DMS79 (cell line): Measurements from ENCODE around the gene MIF.
"Not testable (repeated sequence)": the region's sequence is repeated elsewhere in the genome, so short reads cannot be mapped to it uniquely, and the experiment has no call there.

ENCODE experiments used
- DNase-seq: peaks from one replicate; lab custom pipeline; 2025; lab: John Stamatoyannopoulos, UW

The MIF gene

DNA sequence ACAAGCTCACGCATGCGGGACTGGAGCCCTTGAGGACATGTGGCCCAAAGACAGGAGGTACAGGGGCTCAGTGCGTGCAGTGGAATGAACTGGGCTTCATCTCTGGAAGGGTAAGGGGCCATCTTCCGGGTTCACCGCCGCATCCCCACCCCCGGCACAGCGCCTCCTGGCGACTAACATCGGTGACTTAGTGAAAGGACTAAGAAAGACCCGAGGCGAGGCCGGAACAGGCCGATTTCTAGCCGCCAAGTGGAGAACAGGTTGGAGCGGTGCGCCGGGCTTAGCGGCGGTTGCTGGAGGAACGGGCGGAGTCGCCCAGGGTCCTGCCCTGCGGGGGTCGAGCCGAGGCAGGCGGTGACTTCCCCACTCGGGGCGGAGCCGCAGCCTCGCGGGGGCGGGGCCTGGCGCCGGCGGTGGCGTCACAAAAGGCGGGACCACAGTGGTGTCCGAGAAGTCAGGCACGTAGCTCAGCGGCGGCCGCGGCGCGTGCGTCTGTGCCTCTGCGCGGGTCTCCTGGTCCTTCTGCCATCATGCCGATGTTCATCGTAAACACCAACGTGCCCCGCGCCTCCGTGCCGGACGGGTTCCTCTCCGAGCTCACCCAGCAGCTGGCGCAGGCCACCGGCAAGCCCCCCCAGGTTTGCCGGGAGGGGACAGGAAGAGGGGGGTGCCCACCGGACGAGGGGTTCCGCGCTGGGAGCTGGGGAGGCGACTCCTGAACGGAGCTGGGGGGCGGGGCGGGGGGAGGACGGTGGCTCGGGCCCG lies at the start of gene MIF:
MIF (plus strand) TSS at position 439 of the 765 bp plus-strand sequence; CDS start at position 531, 92 bp downstream.
- peak; percentile 66 for DNase-seq

DNA sequence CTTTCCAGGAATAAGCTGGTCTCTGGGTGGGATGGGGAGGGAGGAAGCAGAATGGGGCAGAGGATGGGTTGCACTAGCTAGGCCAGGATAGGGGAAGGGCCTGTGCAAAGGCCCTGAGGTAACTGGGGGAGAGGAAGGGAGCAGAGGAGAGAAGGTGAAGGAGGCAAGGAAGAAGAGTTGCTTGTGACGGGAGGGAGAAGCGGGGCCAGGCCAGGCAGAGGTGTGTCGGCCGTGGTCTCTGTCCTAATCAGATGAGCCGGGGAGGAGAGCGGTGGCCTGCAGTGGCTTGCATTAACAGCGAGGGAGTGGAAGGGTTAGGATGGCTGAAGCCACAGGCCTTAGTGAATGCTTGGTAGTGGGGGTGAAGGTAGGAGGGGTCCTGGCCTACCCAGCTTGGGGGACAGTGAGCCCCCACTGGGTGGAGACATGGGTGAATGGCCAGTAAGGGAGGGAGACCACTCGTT lies 49.4 kb upstream of the MIF start:
- DNase-seq = no peak

DNA sequence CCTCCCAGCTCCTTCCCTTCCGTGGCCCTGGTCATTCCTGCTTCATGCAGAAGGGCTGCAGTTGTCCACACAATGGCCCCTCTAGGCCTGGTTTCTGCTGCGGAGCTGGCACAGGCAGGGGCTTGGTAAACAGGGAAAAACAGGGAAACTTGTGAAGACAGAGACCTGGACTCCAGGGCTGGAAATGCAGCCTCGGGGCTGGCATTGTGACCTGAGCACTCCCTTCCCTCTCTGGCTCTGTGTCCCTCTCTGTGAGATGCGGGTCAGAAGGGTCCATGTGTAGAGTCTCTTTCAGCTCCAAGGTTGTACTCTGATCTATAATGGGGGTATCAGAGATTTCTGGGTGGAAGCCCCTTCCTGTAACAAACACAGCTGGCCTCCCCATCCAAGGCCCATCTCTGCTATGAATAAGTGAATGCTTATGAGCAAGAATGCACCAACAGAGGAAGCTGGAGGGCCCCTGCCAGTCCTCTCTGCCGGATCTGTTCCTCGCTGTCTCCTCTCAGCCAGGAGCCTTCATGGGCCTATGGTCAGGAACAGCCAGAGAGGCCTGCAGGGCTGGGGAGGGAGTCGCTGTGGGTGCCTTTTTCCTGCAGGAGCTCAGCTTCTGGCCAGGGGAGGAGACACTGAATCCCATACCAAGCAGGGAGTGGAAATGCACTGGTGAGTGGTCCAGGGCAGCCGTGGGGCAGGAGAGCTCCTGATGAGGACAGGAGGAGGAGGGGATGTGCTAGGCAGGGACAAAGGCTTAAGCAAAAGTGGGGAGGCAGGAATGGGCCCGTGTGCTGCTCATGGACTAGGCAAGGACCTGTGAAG lies 48.7 kb upstream of the MIF start:
- no peak for DNase-seq

DNA sequence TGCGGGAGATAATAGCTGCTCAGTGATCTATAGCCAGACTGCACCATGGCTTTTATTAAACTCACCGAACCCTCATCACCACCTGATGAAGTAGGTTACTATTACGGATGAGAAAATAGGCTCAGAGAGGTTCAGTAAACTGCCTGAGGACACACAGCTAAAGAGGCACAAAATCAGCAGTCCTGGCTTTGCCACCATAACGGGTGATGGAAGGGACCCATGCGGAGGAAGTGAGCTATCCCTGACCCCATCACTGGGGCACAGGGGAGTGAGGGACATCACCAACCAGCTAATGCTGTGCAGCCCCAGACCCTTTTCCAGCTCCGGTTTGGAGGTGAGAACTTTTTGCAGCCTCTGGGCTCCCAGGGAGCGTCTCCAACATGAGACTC lies 48.1 kb upstream of the MIF start:
- no peak for DNase-seq

- DNase-seq = no peak
Observed at GRCh38 chr22:23847310-23847920, 46.8 kb upstream of the MIF start.

DNA sequence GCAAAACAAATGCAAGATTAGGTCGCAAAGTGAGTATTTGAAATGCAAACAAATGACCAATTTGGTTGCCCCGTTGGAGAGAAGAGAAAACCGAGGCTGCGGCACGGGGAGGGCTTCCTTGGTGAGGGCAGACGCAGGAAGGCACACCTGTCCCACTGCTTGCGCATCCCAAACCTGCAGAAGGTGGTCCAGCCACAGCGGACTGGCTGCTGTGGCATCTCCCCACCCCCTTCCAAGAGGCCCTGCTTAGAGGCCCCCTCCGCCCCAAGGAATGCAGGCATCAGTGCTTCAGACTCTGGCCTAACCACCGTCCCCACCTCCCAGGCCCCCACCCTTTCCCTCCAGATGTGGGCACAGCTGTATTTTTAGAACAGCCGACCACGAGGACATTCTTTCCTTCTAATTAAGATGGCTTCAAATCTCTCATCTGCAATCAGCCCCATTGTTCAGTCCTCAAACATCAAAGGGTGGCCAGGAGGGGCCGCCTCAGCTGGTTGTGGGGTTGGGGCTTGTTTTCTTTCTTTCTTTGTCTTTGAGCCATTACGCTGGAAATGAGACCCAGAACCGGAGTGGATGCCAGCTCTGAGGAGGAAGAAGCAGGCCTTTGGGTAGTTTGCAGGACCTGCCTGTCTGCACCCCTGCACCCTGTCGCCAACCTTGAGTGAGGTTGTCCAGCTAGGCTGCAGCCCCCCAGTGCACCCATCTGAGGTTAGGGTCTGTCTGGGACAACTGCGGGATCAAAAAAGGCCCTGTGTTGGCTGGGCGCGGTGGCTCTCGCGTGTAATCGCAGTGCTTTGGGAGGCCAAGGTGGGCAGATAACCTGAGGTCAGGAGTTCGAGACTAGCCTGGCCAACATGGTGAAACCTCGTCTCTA lies 46.0 kb upstream of the MIF start:
- no peak for DNase-seq

DNA sequence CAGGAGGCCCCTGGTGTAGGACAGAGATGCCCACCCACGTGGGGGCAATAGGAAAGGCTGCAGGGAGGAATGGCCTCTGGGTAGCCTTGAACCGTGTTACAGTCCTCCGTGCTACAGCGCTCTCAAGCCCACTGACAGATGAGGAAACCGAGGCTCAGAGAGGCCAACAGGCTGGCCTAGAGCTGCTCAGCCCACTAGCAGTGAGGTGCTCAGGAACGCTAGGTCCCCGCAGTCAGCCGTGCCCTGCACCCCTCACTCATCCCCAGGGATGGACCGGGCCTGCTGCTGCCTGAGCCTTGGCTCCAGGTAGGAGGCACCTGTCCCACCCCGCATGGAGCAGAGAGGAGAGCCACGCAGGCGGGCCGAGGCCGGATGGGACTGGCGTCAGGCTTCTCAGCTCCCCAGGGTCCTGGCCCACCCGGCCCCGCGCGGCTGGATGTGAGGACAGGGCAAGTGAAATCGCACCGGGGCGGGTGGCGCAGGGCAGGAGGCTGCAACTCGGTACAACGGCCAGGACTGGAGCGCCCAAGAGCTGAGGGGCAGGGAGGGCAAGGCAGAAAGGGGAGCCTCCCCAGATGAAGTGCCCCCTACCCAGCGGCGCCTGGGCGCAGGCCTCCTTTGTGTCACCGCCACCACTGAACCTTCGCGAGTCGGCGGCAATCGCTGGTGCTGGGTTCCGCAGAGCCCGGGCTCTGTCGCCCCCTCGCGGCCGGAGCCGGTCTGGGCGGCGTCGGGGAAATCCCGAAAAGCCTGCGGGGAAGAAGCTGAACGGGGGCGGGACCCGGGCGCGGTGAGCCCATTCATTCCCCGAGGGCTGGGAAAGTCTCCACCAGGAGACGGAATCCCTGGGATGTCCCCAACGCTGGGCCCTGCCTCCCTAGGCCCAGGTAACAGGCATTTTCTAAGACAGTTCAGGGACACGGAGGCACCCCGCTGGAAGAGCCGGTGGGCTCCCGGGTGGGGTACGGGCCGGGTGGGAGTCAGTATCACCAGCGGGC lies 44.9 kb upstream of the MIF start:
- peak; percentile 10 for DNase-seq

- no peak for DNase-seq
Observed at GRCh38 chr22:23850136-23850611, 44.0 kb upstream of the MIF start.

- peak; percentile 31 for DNase-seq
Observed at GRCh38 chr22:23856721-23857605, 37.2 kb upstream of the MIF start.

DNA sequence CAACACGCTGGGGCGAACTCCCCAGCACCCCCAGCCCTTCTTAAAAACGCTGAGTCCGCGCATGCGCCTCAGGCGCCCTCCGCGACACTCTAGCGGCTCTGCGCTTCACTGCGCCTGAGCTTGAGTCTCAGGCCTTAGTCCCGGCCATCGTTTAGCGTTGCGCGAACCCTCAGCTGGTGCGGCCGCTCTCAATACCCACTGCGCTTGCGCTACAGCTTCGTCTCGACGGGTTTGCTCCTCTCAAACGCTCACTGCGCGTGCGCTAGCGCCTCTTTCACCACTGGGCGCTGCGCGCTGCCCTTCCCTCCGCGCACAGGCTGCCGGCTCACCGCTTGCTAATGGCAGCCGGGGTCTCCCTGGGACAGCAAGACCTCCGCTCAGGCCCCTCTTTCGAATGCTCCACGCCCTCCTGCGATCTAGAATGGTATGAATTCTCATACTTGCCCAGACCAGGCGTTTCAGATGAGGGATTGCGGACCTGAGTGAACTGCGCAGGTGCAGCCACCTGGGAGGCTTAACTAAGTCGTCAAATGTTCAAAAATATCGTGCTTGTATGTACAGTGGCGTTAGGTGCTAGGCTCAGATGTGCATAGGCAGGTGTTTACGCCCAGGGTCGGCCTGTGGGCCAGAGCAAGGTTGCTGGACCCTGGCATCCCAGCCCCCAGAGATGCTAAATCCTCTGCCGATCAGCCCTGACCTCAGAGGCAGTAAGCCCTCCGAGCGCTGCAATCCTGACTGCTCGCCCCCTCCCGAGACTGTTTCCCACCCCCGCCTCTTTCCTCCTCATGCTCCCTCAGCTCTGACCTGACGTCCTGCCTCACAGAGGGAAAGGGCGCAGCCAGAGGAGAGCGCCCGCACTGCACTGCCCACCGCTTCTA lies 36.3 kb upstream of the MIF start, which contains the start of gene SLC2A11:
SLC2A11 (plus strand) TSS at position 270 of the 878 bp plus-strand sequence; CDS start at position 395, 125 bp downstream.
- peak; percentile 83 for DNase-seq

GRCh38 chr22:23858484-23858815 lies 35.7 kb upstream of the MIF start:
- no peak for DNase-seq

GRCh38 chr22:23859201-23859600 lies 35.0 kb upstream of the MIF start:
- DNase-seq = no peak

- DNase-seq = not testable (repeated sequence)
Observed at GRCh38 chr22:23860187-23860586, 34.0 kb upstream of the MIF start.

DNA sequence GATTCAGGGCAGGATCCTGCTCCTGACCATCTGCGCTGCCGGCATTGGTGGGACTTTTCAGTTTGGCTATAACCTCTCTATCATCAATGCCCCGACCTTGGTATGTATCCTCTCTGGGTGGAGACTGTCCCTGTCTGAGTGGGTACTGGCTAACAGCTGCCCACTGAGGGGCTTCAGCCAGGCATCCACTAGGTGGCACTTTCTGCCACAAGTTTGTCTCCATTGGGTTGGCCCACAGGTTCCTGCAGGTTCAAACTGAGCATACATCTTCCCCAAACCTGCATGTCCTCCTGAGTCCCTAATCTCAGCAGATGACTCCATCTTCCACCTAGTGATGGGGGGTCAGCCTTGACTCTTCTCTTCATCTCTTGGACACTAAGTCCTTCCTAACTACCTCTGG lies 32.1 kb upstream of the MIF start:
- peak; percentile 15 for DNase-seq

GRCh38 chr22:23864499-23865154 lies 29.6 kb upstream of the MIF start:
- not testable (repeated sequence) for DNase-seq

DNA sequence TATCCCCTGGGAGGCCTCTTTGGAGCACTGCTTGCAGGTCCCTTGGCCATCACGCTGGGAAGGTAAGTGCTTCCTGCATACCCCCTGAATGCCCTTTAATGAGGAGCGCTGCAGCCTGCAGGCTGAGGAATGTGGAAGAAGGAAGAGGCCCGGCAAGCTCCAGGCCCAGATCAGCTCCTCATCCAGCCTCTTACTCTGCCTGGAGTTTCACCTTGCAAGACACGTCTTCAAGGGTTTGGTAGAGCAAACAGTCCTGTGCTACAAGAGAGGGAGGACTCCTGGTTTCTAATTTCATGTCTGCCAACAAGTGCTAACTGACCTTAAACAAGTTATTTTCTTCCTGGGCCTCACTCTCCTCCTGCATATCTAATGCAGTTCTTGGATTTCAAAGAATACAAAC lies 25.6 kb upstream of the MIF start:
- no peak for DNase-seq

- no peak for DNase-seq
Observed at GRCh38 chr22:23874871-23875270, 19.3 kb upstream of the MIF start.

DNA sequence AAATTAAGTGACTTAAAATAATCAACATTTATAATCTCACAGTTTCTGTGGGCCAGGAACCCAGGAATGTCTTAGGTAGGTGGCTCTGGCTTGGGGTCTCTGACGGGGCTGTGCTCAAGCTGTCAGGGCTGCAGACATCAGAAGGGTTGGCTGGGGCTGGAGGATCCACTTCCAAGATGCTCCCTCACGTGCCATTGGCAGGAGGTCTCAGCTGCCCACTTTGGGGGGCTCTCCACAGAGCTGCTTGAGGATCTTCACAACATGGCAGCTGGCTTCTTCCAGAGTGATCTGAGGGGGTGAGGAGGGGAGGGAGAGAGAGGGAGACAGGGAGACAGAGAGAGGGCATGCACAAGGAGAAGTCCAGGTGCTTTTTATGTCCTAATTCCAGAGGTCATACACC lies 18.4 kb upstream of the MIF start:
- no peak for DNase-seq
